Measurements from ENCODE around the gene BCR.

Gene BCR

GRCh38 chr22:23177197-23177596, 3.1 kb upstream of the BCR start:
- Histone ChIP-seq H3K4me3 (ENCODE audit: insufficient read length, low read depth) (no peak overlapping the region), H3K4me1 (ENCODE audit: insufficient read depth, insufficient read length) (peaks cover 10% of the 10 kb centered on the region), H3K9ac (ENCODE audit: insufficient read length, low read depth) (no peak overlapping the region), H3K36me3 (ENCODE audit: insufficient read depth, insufficient read length, low read length) (peaks cover 10% of the 10 kb centered on the region), H3K9me3 (ENCODE audit: insufficient read depth, low read length) (peaks cover 27% of the 10 kb centered on the region; the same call in 1 of the 2 replicates), H3K27me3 (ENCODE audit: insufficient read depth, insufficient read length) (no peaks in the 10 kb centered on the region)
- no peak for DNase-seq (ENCODE audit: low read depth, low spot score)
- TF ChIP-seq ZNF274 (IDR thresholded peaks at IDR 0.05; ENCODE audit: low read depth, low read length) (no peak), YY1 (IDR thresholded peaks at IDR 0.05; ENCODE audit: insufficient read depth, insufficient read length) (no peak), SUZ12 (IDR thresholded peaks at IDR 0.05; ENCODE audit: extremely low read depth, insufficient read depth, insufficient read length) (no peak)

- TF ChIP-seq YY1 (IDR thresholded peaks at IDR 0.05; ENCODE audit: insufficient read depth, insufficient read length) (no peak), ZNF274 (IDR thresholded peaks at IDR 0.05; ENCODE audit: low read depth, low read length) (no peak), SUZ12 (IDR thresholded peaks at IDR 0.05; ENCODE audit: extremely low read depth, insufficient read depth, insufficient read length) (no peak)
- Histone ChIP-seq H3K9me3 (ENCODE audit: insufficient read depth, low read length) (peaks cover 27% of the 10 kb centered on the region; the same call in 1 of the 2 replicates), H3K4me1 (ENCODE audit: insufficient read depth, insufficient read length) (peaks cover 10% of the 10 kb centered on the region), H3K36me3 (ENCODE audit: insufficient read depth, insufficient read length, low read length) (peaks cover 17% of the 10 kb centered on the region), H3K4me3 (ENCODE audit: insufficient read length, low read depth) (no peak overlapping the region), H3K27me3 (ENCODE audit: insufficient read depth, insufficient read length) (no peaks in the 10 kb centered on the region), H3K9ac (ENCODE audit: insufficient read length, low read depth) (peak overlapping the region; percentile 34)
- peak; percentile 52 for DNase-seq (ENCODE audit: low read depth, low spot score)
Observed at GRCh38 chr22:23178512-23179254, 1.6 kb upstream of the BCR start.

GRCh38 chr22:23179381-23180299, 669 bp upstream of the BCR start:
- peak overlapping the region; percentile 15 for H3K4me3 ChIP-seq (ENCODE audit: insufficient read length, low read depth)
- peaks cover 21% of the 10 kb centered on the region for H3K36me3 ChIP-seq (ENCODE audit: insufficient read depth, insufficient read length, low read length)
- DNase-seq (ENCODE audit: low read depth, low spot score), result no peak
- no peaks in the 10 kb centered on the region for H3K27me3 ChIP-seq (ENCODE audit: insufficient read depth, insufficient read length)
- peaks cover 13% of the 10 kb centered on the region for H3K4me1 ChIP-seq (ENCODE audit: insufficient read depth, insufficient read length)
- peak overlapping the region; percentile 61 for H3K9ac ChIP-seq (ENCODE audit: insufficient read length, low read depth)
- TF ChIP-seq SUZ12 (IDR thresholded peaks at IDR 0.05; ENCODE audit: extremely low read depth, insufficient read depth, insufficient read length), result no peak
- TF ChIP-seq YY1 (IDR thresholded peaks at IDR 0.05; ENCODE audit: insufficient read depth, insufficient read length), result no peak
- no peak for TF ChIP-seq ZNF274 (IDR thresholded peaks at IDR 0.05; ENCODE audit: low read depth, low read length)
- peaks cover 27% of the 10 kb centered on the region; the same call in 1 of the 2 replicates for H3K9me3 ChIP-seq (ENCODE audit: insufficient read depth, low read length)

- H3K4me3 ChIP-seq (ENCODE audit: insufficient read length, low read depth), result peak overlapping the region; percentile 85
- peaks cover 28% of the 10 kb centered on the region for H3K36me3 ChIP-seq (ENCODE audit: insufficient read depth, insufficient read length, low read length)
- no peaks in the 10 kb centered on the region for H3K27me3 ChIP-seq (ENCODE audit: insufficient read depth, insufficient read length)
- peak overlapping the region; percentile 95 for H3K9ac ChIP-seq (ENCODE audit: insufficient read length, low read depth)
- peaks cover 18% of the 10 kb centered on the region for H3K4me1 ChIP-seq (ENCODE audit: insufficient read depth, insufficient read length)
- TF ChIP-seq SUZ12 (IDR thresholded peaks at IDR 0.05; ENCODE audit: extremely low read depth, insufficient read depth, insufficient read length) (no peak), YY1 (IDR thresholded peaks at IDR 0.05; ENCODE audit: insufficient read depth, insufficient read length) (no peak), ZNF274 (IDR thresholded peaks at IDR 0.05; ENCODE audit: low read depth, low read length) (no peak)
- H3K9me3 ChIP-seq (ENCODE audit: insufficient read depth, low read length), result peaks cover 18% of the 10 kb centered on the region; the same call in 1 of the 2 replicates
- no peak for DNase-seq (ENCODE audit: low read depth, low spot score)
Observed at GRCh38 chr22:23180893-23181720, 798 bp downstream of the BCR start.

GRCh38 chr22:23181721-23182308, 1.5 kb downstream of the BCR start:
- H3K4me1 ChIP-seq (ENCODE audit: insufficient read depth, insufficient read length), result peaks cover 18% of the 10 kb centered on the region
- no peak for DNase-seq (ENCODE audit: low read depth, low spot score)
- peaks cover 34% of the 10 kb centered on the region for H3K36me3 ChIP-seq (ENCODE audit: insufficient read depth, insufficient read length, low read length)

GRCh38 chr22:23182309-23183060, 2.2 kb downstream of the BCR start:
- no peak for DNase-seq (ENCODE audit: low read depth, low spot score)
- peaks cover 18% of the 10 kb centered on the region for H3K4me1 ChIP-seq (ENCODE audit: insufficient read depth, insufficient read length)

More at GRCh38 chr22:23181721-23182308, 1.5 kb downstream of the BCR start:
- Histone ChIP-seq H3K27me3 (ENCODE audit: insufficient read depth, insufficient read length) (no peaks in the 10 kb centered on the region), H3K9ac (ENCODE audit: insufficient read length, low read depth) (peak overlapping the region; percentile 95), H3K4me3 (ENCODE audit: insufficient read length, low read depth) (peak overlapping the region; percentile 85), H3K9me3 (ENCODE audit: insufficient read depth, low read length) (peaks cover 11% of the 10 kb centered on the region; the same call in 1 of the 2 replicates)
- TF ChIP-seq SUZ12 (IDR thresholded peaks at IDR 0.05; ENCODE audit: extremely low read depth, insufficient read depth, insufficient read length), result no peak
- no peak for TF ChIP-seq ZNF274 (IDR thresholded peaks at IDR 0.05; ENCODE audit: low read depth, low read length)
- TF ChIP-seq YY1 (IDR thresholded peaks at IDR 0.05; ENCODE audit: insufficient read depth, insufficient read length), result no peak

More at GRCh38 chr22:23182309-23183060, 2.2 kb downstream of the BCR start:
- TF ChIP-seq YY1 (IDR thresholded peaks at IDR 0.05; ENCODE audit: insufficient read depth, insufficient read length) (no peak), SUZ12 (IDR thresholded peaks at IDR 0.05; ENCODE audit: extremely low read depth, insufficient read depth, insufficient read length) (no peak), ZNF274 (IDR thresholded peaks at IDR 0.05; ENCODE audit: low read depth, low read length) (no peak)
- Histone ChIP-seq H3K27me3 (ENCODE audit: insufficient read depth, insufficient read length) (no peaks in the 10 kb centered on the region), H3K9ac (ENCODE audit: insufficient read length, low read depth) (peak overlapping the region; percentile 95), H3K9me3 (ENCODE audit: insufficient read depth, low read length) (peaks cover 4% of the 10 kb centered on the region; the same call in 1 of the 2 replicates), H3K4me3 (ENCODE audit: insufficient read length, low read depth) (peak overlapping the region; percentile 85), H3K36me3 (ENCODE audit: insufficient read depth, insufficient read length, low read length) (peaks cover 34% of the 10 kb centered on the region)

Data from NT2/D1 (cell line).